KMS-11 (cell line): Measurements from ENCODE around the gene FBXL5.

Experiments
- H2AFZ ChIP-seq: fragments of 200-600 bp; sonication (generic); 2 replicates; pipeline ENCODE4 v1.6.1; 2016; ENCODE audit warnings: antibody characterized with exemption, mixed run types, low read depth
- H3K27ac ChIP-seq: fragments of 200-600 bp; sonication (generic); 2 replicates; pipeline ENCODE4 v1.6.1; 2016; ENCODE audit warnings: mild to moderate bottlenecking, mixed run types
- H3K27me3 ChIP-seq: fragments of 200-600 bp; sonication (generic); 2 replicates; pipeline ENCODE4 v1.6.1; 2017; ENCODE audit warnings: mild to moderate bottlenecking, low read depth, mixed run types, moderate library complexity; ENCODE audit not compliant: insufficient read depth
- H3K36me3 ChIP-seq: fragments of 200-600 bp; sonication (generic); 2 replicates; pipeline ENCODE4 v1.6.1; 2017; ENCODE audit warnings: mild to moderate bottlenecking, mixed run types; ENCODE audit not compliant: insufficient read depth
- H3K4me1 ChIP-seq: fragments of 200-600 bp; sonication (generic); 2 replicates; pipeline ENCODE4 v1.6.1; 2016; ENCODE audit warnings: mild to moderate bottlenecking, low read depth, mixed run types; ENCODE audit not compliant: poor library complexity, severe bottlenecking
- H3K4me2 ChIP-seq: fragments of 200-600 bp; sonication (generic); 2 replicates; pipeline ENCODE4 v1.7.0; 2016; ENCODE audit warnings: mild to moderate bottlenecking, mixed run types
- H3K4me3 ChIP-seq: fragments of 200-600 bp; sonication (generic); IDR thresholded peaks from 2 replicates; pipeline ENCODE4 v1.6.1; 2017; ENCODE audit warnings: low read depth, low read length, mixed read lengths; ENCODE audit not compliant: insufficient read depth
- H3K79me2 ChIP-seq: fragments of 200-600 bp; sonication (generic); 2 replicates; pipeline ENCODE4 v1.6.1; 2016; ENCODE audit warnings: low read depth, mixed run types; ENCODE audit not compliant: insufficient read depth
- H3K9ac ChIP-seq: fragments of 200-600 bp; sonication (generic); 2 replicates; pipeline ENCODE4 v1.6.1; 2016; ENCODE audit warnings: mild to moderate bottlenecking, mixed run types
- H4K20me1 ChIP-seq: fragments of 200-600 bp; sonication (generic); 2 replicates; pipeline ENCODE4 v1.6.1; 2016; ENCODE audit warnings: mild to moderate bottlenecking, mixed run types; ENCODE audit not compliant: insufficient read depth
- CTCF ChIP-seq: fragments of 200-600 bp; sonication (generic); conservative IDR thresholded peaks from 2 replicates; pipeline ENCODE4 v1.6.1; 2017; ENCODE audit warnings: low read depth, mild to moderate bottlenecking, antibody characterized with exemption, low read length, moderate library complexity, mixed read lengths

FBXL5 gene

GRCh38 chr4:15600176-15600575 is 55.0 kb downstream of the FBXL5 start:
- no peak overlapping the region for H3K9ac ChIP-seq
- no peaks in the 10 kb centered on the region for H3K36me3 ChIP-seq
- H3K27ac ChIP-seq = no peak overlapping the region
- no peak overlapping the region for H2AFZ ChIP-seq
- H3K79me2 ChIP-seq = no peaks in the 10 kb centered on the region
- H3K4me2 ChIP-seq = no peak overlapping the region
- H3K4me1 ChIP-seq = no peaks in the 10 kb centered on the region
- H3K4me3 ChIP-seq = no peak overlapping the region
- no peaks in the 10 kb centered on the region for H4K20me1 ChIP-seq
- TF ChIP-seq CTCF = no peak
- no peaks in the 10 kb centered on the region for H3K27me3 ChIP-seq

GRCh38 chr4:15598644-15599043 is 56.5 kb downstream of the FBXL5 start:
- no peaks in the 10 kb centered on the region for H3K36me3 ChIP-seq
- TF ChIP-seq CTCF = no peak
- H3K9ac ChIP-seq = no peak overlapping the region
- no peak overlapping the region for H3K4me3 ChIP-seq
- H3K79me2 ChIP-seq = no peaks in the 10 kb centered on the region
- H2AFZ ChIP-seq = no peak overlapping the region
- H4K20me1 ChIP-seq = no peaks in the 10 kb centered on the region
- no peaks in the 10 kb centered on the region for H3K27me3 ChIP-seq
- no peaks in the 10 kb centered on the region for H3K4me1 ChIP-seq
- H3K27ac ChIP-seq = no peak overlapping the region
- no peak overlapping the region for H3K4me2 ChIP-seq

GRCh38 chr4:15592799-15593198 is 62.4 kb downstream of the FBXL5 start:
- TF ChIP-seq CTCF = no peak

GRCh38 chr4:15587649-15588048 is 67.5 kb downstream of the FBXL5 start:
- TF ChIP-seq CTCF = no peak
- H2AFZ ChIP-seq = no peak overlapping the region
- no peaks in the 10 kb centered on the region for H4K20me1 ChIP-seq
- no peak overlapping the region for H3K27ac ChIP-seq
- H3K36me3 ChIP-seq = no peaks in the 10 kb centered on the region
- no peak overlapping the region for H3K9ac ChIP-seq
- H3K4me1 ChIP-seq = no peaks in the 10 kb centered on the region
- H3K27me3 ChIP-seq = no peaks in the 10 kb centered on the region
- H3K79me2 ChIP-seq = no peaks in the 10 kb centered on the region
- H3K4me3 ChIP-seq = no peak overlapping the region
- H3K4me2 ChIP-seq = no peak overlapping the region

More at GRCh38 chr4:15592799-15593198, 62.4 kb downstream of the FBXL5 start:
- H4K20me1 ChIP-seq = no peaks in the 10 kb centered on the region
- no peak overlapping the region for H2AFZ ChIP-seq
- H3K4me3 ChIP-seq = no peak overlapping the region
- H3K36me3 ChIP-seq = no peaks in the 10 kb centered on the region
- H3K4me1 ChIP-seq = no peaks in the 10 kb centered on the region
- H3K27ac ChIP-seq = no peak overlapping the region
- no peak overlapping the region for H3K9ac ChIP-seq
- H3K79me2 ChIP-seq = no peaks in the 10 kb centered on the region
- no peaks in the 10 kb centered on the region for H3K27me3 ChIP-seq
- H3K4me2 ChIP-seq = no peak overlapping the region

- no peaks in the 10 kb centered on the region for H3K79me2 ChIP-seq
- no peak overlapping the region for H3K4me3 ChIP-seq
- H2AFZ ChIP-seq = no peak overlapping the region
- H3K4me2 ChIP-seq = no peak overlapping the region
- no peak overlapping the region for H3K9ac ChIP-seq
- TF ChIP-seq CTCF = no peak
- no peak overlapping the region for H3K27ac ChIP-seq
- no peaks in the 10 kb centered on the region for H3K36me3 ChIP-seq
- no peaks in the 10 kb centered on the region for H3K4me1 ChIP-seq
- no peaks in the 10 kb centered on the region for H3K27me3 ChIP-seq
- no peaks in the 10 kb centered on the region for H4K20me1 ChIP-seq
Observed at GRCh38 chr4:15586066-15586465, 69.1 kb downstream of the FBXL5 start.
